HCT116 (cell line): Measurements from ENCODE around the gene PTPMT1. TPM values are rescaled to one million over a fixed set of nuclear protein-coding genes. Genes with fewer than 3 reads are reported as not detected.

Experiments
- ATAC-seq: fragments of 200-7000 bp; cut with Tn5 transposase; 2 replicates; pipeline ENCODE4 v1.9.1; 2020; ENCODE audit warnings: mild to moderate bottlenecking, moderate library complexity
- BruUV-seq: library from RNA; stranded (reverse); fragments of 400-500 nt; replicated peaks from 2 replicates; lab custom pipeline; 2021; lab: Mats Ljungman, UMichigan
- CTCF ChIA-PET: fragments of 300-600 bp; sonication (Branson Sonifier 250); formaldehyde crosslinking; loops from one replicate; lab custom pipeline; 2021; ENCODE audit warnings: antibody characterized with exemption; lab: Charles Lee
- POLR2A ChIA-PET: fragments of 300-600, 350-600 bp; sonication (Branson Sonifier 250); formaldehyde crosslinking; loops from one replicate; lab custom pipeline; 2021; ENCODE audit warnings: antibody characterized with exemption; lab: Charles Lee
- RAD21 ChIA-PET, 2 experiments: fragments of 300-600 bp; sonication (Branson Sonifier 250); formaldehyde crosslinking; loops; one replicate each; lab custom pipeline; 2023; ENCODE audit warnings: low total read pairs in 2 of 2; ENCODE audit not compliant: uncharacterized antibody in 2 of 2, unreplicated experiment in 2 of 2, low non-redundant PET in 1 of 2; lab: Charles Lee
- DNase-seq: peaks from one replicate; pipeline ENCODE4 v3.0.0-alpha.2; 2010; ENCODE audit warnings: low read depth, low spot score
- H2AFZ ChIP-seq: fragments of 200-600 bp; shearing (Covaris generic), sonication (generic); 2 replicates; pipeline ENCODE4 v1.6.1; 2017; ENCODE audit warnings: low read depth, mixed run types, mixed read lengths, antibody characterized with exemption, low read length; ENCODE audit not compliant: poor library complexity, severe bottlenecking
- H3K27ac ChIP-seq: 2 replicates; pipeline ENCODE4 v1.5.1; 2012; ENCODE audit warnings: low read depth, low read length
- H3K27me3 ChIP-seq: fragments of 200-600 bp; sonication (generic); 2 replicates; pipeline ENCODE4 v1.6.1; 2016; ENCODE audit warnings: mixed run types, low read length, mixed read lengths; ENCODE audit not compliant: insufficient read depth
- H3K36me3 ChIP-seq, 2 experiments: fragments of 200-500 bp in 1 of 2; fragments of 200-600 bp in 1 of 2; sonication (Bioruptor generic) in 1 of 2; sonication (generic) in 1 of 2; 2 replicates each; pipeline versions ENCODE4 v1.5.1 to v1.6.1; 2014 to 2016; ENCODE audit warnings: low read length in 2 of 2, inconsistent platforms in 1 of 2, mixed read lengths in 1 of 2, mixed run types in 1 of 2; ENCODE audit not compliant: insufficient read depth in 2 of 2, control insufficient read depth in 1 of 2
- H3K4me1 ChIP-seq, 2 experiments: fragments of 200-600 bp in 1 of 2; sonication (generic) in 1 of 2; 2 replicates each; pipeline versions ENCODE4 v1.5.1 to v1.6.1; 2012 to 2017; ENCODE audit warnings: low read length in 2 of 2, inconsistent platforms in 1 of 2, mild to moderate bottlenecking in 1 of 2, mixed read lengths in 1 of 2, mixed run types in 1 of 2, moderate library complexity in 1 of 2; ENCODE audit not compliant: insufficient read depth in 2 of 2, control insufficient read depth in 1 of 2
- H3K4me2 ChIP-seq: fragments of 200-600 bp; sonication (generic); 2 replicates; pipeline ENCODE4 v1.6.1; 2017; ENCODE audit warnings: mixed run types, low read length, mixed read lengths
- H3K4me3 ChIP-seq, 2 experiments: fragments of 200-600 bp in 1 of 2; sonication (generic) in 1 of 2; replicated peaks in 1 of 2; 2 replicates each; pipeline ENCODE4 v1.5.1; 2011 to 2016; ENCODE audit warnings: low read length in 2 of 2, control low read depth in 1 of 2, low read depth in 1 of 2, mild to moderate bottlenecking in 1 of 2, mixed read lengths in 1 of 2, mixed run types in 1 of 2
- H3K79me2 ChIP-seq: fragments of 200-600 bp; sonication (generic); 2 replicates; pipeline ENCODE4 v1.6.1; 2017; ENCODE audit warnings: mild to moderate bottlenecking, mixed run types, low read length, moderate library complexity, mixed read lengths; ENCODE audit not compliant: insufficient read depth
- H3K9ac ChIP-seq: fragments of 200-600 bp; sonication (generic); 2 replicates; pipeline ENCODE4 v1.6.1; 2016; ENCODE audit warnings: low read length, mixed read lengths
- H3K9me2 ChIP-seq: fragments of 200-600 bp; sonication (generic), shearing (Covaris generic); 2 replicates; pipeline ENCODE4 v1.6.1; 2017; ENCODE audit warnings: mixed run types, mild to moderate bottlenecking, moderate library complexity; ENCODE audit not compliant: insufficient read depth
- H3K9me3 ChIP-seq, 2 experiments: fragments of 200-500 bp in 1 of 2; fragments of 200-600 bp in 1 of 2; sonication (Bioruptor generic) in 1 of 2; sonication (generic) in 1 of 2; 2 replicates each; pipeline ENCODE4 v1.6.1; 2014 to 2017; ENCODE audit warnings: low read length in 2 of 2, mixed read lengths in 2 of 2, inconsistent platforms in 1 of 2, low read depth in 1 of 2, mild to moderate bottlenecking in 1 of 2, mixed run types in 1 of 2, moderate library complexity in 1 of 2; ENCODE audit not compliant: control insufficient read depth in 1 of 2, insufficient read depth in 1 of 2
- H4K20me1 ChIP-seq: fragments of 200-600 bp; sonication (generic), shearing (Covaris generic); 2 replicates; pipeline ENCODE4 v1.6.1; 2017; ENCODE audit warnings: mixed run types, mild to moderate bottlenecking, moderate library complexity; ENCODE audit not compliant: insufficient read depth
- EGR1 ChIP-seq: IDR thresholded peaks from 2 replicates; pipeline ENCODE4 v1.6.1; 2012; ENCODE audit warnings: low read depth
- SIN3A ChIP-seq: IDR thresholded peaks from 2 replicates; pipeline ENCODE4 v1.6.1; 2012; ENCODE audit warnings: low read depth
- SRF ChIP-seq: IDR thresholded peaks from 2 replicates; pipeline ENCODE4 v1.6.1; 2012; ENCODE audit warnings: low read depth
- intact Hi-C: fragments of 100-400 bp; cut with micrococcal nuclease; formaldehyde crosslinking; loops from 2 replicates; pipeline ENCODE4 v1.10.0; 2022
- total RNA-seq: library from RNA; stranded (reverse); gene quantifications from one replicate; pipeline ENCODE4 v1.2.1, GENCODE V29; 2021; ENCODE audit not compliant: unreplicated experiment
- TF ChIP-seq, protein P1 (sequence below): IDR thresholded peaks from 2 replicates; pipeline ENCODE4 v1.6.1; 2012

Gene PTPMT1
- total RNA-seq, 1 experiment from 2014 or later = 71.6 TPM

DNA sequence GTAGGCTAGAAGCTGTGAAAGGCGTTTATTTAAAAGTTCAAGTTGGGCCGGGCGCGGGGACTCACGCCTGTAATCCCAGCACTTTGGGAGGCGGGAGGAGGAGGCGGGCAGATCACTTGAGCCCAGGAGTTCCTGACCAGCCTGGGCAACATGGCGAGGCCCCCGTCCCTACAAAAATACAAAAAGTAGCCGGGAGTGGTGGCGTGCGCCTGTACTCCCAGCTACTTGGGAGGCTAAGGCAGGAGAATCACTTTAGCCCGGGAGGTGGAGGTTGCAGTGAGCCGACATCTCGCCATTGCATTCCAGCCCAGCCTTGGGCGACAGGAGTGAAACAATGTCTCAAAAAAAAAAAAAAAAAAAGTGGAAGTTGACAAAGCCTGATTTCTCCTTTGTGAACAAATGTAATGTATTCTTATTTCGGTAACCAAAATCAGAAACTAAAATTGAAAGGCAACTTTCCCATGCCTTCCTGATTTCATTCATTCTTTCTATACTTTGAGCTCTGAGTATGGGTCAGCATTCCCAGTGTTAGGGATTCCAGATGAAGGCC, 825 bp downstream of the PTPMT1 start:
- Histone ChIP-seq H3K4me2 (peak overlapping the region; percentile 89), H3K27ac (peak overlapping the region; percentile 70), H3K9ac (peak overlapping the region; percentile 99), H3K9me2 (no peaks in the 10 kb centered on the region), H2AFZ (no peak overlapping the region), H3K36me3 (peaks cover 11 to 18% of the 10 kb centered on the region in 2 experiments; a peak in 2 of 4 replicates), H3K9me3 (no peaks in the 10 kb centered on the region), H4K20me1 (no peaks in the 10 kb centered on the region), H3K27me3 (no peaks in the 10 kb centered on the region), H3K4me3 (peak overlapping the region; percentile 91 to 92), H3K4me1 (peaks cover 6 to 22% of the 10 kb centered on the region in 2 experiments), H3K79me2 (peaks cover 58% of the 10 kb centered on the region)
- ATAC-seq = peak; percentile 37
- BruUV-seq = no TSS peak
- ChIA-PET RAD21 (no interaction called here), POLR2A (interaction anchor here (1.7 kb wide), 1 partner anchor 15 kb away, joined by 3 read pairs; no protein-coding TSS in a partner anchor), CTCF (interaction anchor here (1.9 kb wide), 1 partner anchor 14 kb away, joined by 9 read pairs; the partner anchor contains the start of gene CELF1)
- intact Hi-C loops = no loop called here
- TF ChIP-seq, protein P1, sequence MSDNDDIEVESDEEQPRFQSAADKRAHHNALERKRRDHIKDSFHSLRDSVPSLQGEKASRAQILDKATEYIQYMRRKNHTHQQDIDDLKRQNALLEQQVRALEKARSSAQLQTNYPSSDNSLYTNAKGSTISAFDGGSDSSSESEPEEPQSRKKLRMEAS = no peak
- 0 out of 2 replicates have a peak, but pooled peaks have one; percentile 8 for TF ChIP-seq SIN3A
- no peak for DNase-seq

DNA sequence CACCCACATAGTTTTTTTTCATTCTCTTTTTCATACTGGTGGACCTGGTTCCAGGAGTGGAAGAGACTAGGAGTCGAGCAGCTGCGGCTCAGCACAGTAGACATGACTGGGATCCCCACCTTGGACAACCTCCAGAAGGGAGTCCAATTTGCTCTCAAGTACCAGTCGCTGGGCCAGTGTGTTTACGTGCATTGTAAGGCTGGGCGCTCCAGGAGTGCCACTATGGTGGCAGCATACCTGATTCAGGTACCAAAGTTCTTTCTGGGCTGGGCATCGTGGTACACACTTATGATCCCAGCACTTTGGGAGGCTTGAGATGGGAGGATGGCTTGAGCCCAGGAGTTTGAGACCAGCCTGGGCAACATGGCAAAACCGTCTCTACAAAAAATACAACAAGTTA, 4.2 kb downstream of the PTPMT1 start:
- Histone ChIP-seq H3K36me3 (peaks cover 41 to 45% of the 10 kb centered on the region in 2 experiments; a peak in 3 of 4 replicates), H3K79me2 (peaks cover 84% of the 10 kb centered on the region), H3K4me3 (no peak overlapping the region), H3K4me2 (no peak overlapping the region), H3K9me3 (no peaks in the 10 kb centered on the region), H3K27ac (no peak overlapping the region), H2AFZ (no peak overlapping the region), H3K9ac (no peak overlapping the region), H3K27me3 (no peaks in the 10 kb centered on the region), H3K4me1 (peaks cover 5 to 14% of the 10 kb centered on the region in 2 experiments), H3K9me2 (no peaks in the 10 kb centered on the region), H4K20me1 (no peaks in the 10 kb centered on the region)
- POLR2A ChIA-PET = interaction anchor here (1.2 kb wide), 1 partner anchor 9 kb away, joined by 4 read pairs; the partner anchor contains the start of genes KBTBD4 and NDUFS3
- BruUV-seq = no TSS peak
- RAD21 ChIA-PET = no interaction called here
- intact Hi-C loops = no loop called here
- CTCF ChIA-PET = no interaction called here
- ATAC-seq = no peak
- TF ChIP-seq SRF (no peak), EGR1 (no peak)
- DNase-seq = no peak
